K562 (cell line): Measurements from ENCODE around the gene PANK2. TPM values are rescaled to one million over a fixed set of nuclear protein-coding genes. Genes with fewer than 3 reads are reported as not detected.

Experiments used
- CREB3L1 ChIP-seq: fragments of 450-650 bp; IDR thresholded peaks from 2 replicates; pipeline ENCODE4 v1.6.1; 2014; ENCODE audit warnings: low read depth, mild to moderate bottlenecking, moderate library complexity, borderline replicate concordance
- HDAC6 ChIP-seq: IDR thresholded peaks from 2 replicates; pipeline ENCODE4 v1.6.1; 2012; ENCODE audit warnings: low read depth, mild to moderate bottlenecking, control low read depth, inconsistent platforms, low read length, moderate library complexity
- HOXB6 ChIP-seq: fragments of 250-450 bp; sonication (Bioruptor Pico); IDR thresholded peaks from 2 replicates; pipeline ENCODE4 v1.5.1; 2022; ENCODE audit warnings: mild to moderate bottlenecking, borderline replicate concordance
- NELFE ChIP-seq: IDR thresholded peaks from 2 replicates; pipeline ENCODE4 v1.6.1; 2011; ENCODE audit warnings: mild to moderate bottlenecking; ENCODE audit not compliant: insufficient read depth, insufficient read length
- POLR2AphosphoS5 ChIP-seq: IDR thresholded peaks from 2 replicates; pipeline ENCODE4 v1.6.1; 2011; ENCODE audit warnings: mild to moderate bottlenecking, low read depth, low read length, moderate library complexity; ENCODE audit not compliant: control insufficient read depth, insufficient read depth
- POLR2B ChIP-seq: fragments of 450-650 bp; IDR thresholded peaks from 2 replicates; pipeline ENCODE4 v1.6.1; 2018; ENCODE audit warnings: low read depth; ENCODE audit not compliant: partially characterized antibody
- ZNF778 ChIP-seq: fragments of 450-650 bp; formaldehyde crosslinking; IDR thresholded peaks from 2 replicates; pipeline ENCODE4 v1.4.0; 2020; ENCODE audit warnings: mild to moderate bottlenecking, moderate library complexity
- polyA plus RNA-seq, 8 experiments: library from polyadenylated mRNA; depleted of rRNA in 4 of 8; stranded (reverse) in 5 of 8; unstranded in 3 of 8; fragments of >200 nt; fragmentation: Nextera tagmentation in 2 of 8; fragmentation: Illumina TruSeq in 1 of 8; extraction: Ambion mirVana in 2 of 8; extraction: Trizol in 1 of 8; gene quantifications; 2 replicates each; pipeline versions ENCODE4 v1.2.1 to v1.2.3, GENCODE V29; 2011 to 2014; ENCODE audit warnings: inconsistent platforms in 1 of 8, missing spikeins in 1 of 8
- total RNA-seq, 7 experiments: library from RNA; depleted of rRNA in 6 of 7; stranded (reverse); fragments of >200 nt in 6 of 7; fragmentation: Illumina TruSeq in 2 of 7; extraction: Trizol in 2 of 7; gene quantifications; 2 replicates each; pipeline versions ENCODE4 v1.2.1 to v1.2.3, GENCODE V29; 2011 to 2021; ENCODE audit warnings: low replicate concordance in 1 of 7
- TF ChIP-seq, protein P1 (sequence below): sonication (generic); formaldehyde crosslinking; IDR thresholded peaks from 2 replicates; pipeline ENCODE4 v1.8.1; 2023; ENCODE audit warnings: missing genetic modification reagents, mild to moderate bottlenecking, borderline replicate concordance
- TF ChIP-seq, protein P2 (sequence below): fragments of 450-650 bp; formaldehyde crosslinking; IDR thresholded peaks from 2 replicates; pipeline ENCODE4 v1.4.0; 2020; ENCODE audit warnings: mild to moderate bottlenecking, moderate library complexity

Gene PANK2
- total and polyA plus RNA-seq, 9 of the 15 experiments (the other 6 are each of a cell fraction or from before 2014, with no cell fraction given) = 14.9 to 43.5 (median 31.4) TPM

DNA sequence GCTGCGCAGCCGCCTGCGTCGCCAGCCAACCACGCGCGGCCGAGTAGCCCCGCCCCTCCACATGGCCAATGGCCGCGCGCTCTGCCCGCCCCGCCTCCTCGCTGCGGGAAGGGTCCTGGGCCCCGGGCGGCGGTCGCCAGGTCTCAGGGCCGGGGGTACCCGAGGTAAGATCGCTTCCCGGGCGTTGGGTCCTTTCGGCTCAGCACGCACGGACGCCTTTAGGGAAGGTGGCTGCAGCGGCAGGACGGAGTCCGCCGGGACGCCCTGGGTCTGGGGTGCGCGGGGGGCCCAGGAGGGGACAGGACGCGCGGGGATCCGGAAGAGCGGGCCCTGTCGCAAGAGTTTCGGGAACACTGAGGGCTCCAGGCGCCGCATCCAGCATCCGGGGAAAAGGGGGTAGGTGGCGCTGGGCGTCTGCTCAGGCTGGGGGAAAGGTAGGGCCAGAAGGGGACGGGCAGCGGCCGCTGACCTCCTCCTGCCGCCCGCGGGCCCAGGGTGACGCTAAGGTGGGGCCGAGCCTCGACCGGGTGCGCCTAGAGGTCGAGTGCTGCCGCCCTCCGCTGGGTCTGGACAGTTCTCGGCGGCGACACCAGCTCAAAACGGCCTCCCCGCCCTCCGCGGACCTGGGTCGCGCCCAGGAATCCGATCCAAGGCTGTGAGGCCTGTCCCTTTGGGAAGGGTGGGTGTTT is 42.3 kb upstream of the PANK2 start, which contains the start of gene MAVS (continued):
- TF ChIP-seq POLR2AphosphoS5 (peak; percentile 68; the same call in 1 of the 2 replicates), ZNF778 (no peak), CREB3L1 (no peak), NELFE (no peak), HDAC6 (no peak), HOXB6 (CRISPR knock-in tag) (no peak), POLR2B (peak; percentile 59)
- TF ChIP-seq, protein P1, sequence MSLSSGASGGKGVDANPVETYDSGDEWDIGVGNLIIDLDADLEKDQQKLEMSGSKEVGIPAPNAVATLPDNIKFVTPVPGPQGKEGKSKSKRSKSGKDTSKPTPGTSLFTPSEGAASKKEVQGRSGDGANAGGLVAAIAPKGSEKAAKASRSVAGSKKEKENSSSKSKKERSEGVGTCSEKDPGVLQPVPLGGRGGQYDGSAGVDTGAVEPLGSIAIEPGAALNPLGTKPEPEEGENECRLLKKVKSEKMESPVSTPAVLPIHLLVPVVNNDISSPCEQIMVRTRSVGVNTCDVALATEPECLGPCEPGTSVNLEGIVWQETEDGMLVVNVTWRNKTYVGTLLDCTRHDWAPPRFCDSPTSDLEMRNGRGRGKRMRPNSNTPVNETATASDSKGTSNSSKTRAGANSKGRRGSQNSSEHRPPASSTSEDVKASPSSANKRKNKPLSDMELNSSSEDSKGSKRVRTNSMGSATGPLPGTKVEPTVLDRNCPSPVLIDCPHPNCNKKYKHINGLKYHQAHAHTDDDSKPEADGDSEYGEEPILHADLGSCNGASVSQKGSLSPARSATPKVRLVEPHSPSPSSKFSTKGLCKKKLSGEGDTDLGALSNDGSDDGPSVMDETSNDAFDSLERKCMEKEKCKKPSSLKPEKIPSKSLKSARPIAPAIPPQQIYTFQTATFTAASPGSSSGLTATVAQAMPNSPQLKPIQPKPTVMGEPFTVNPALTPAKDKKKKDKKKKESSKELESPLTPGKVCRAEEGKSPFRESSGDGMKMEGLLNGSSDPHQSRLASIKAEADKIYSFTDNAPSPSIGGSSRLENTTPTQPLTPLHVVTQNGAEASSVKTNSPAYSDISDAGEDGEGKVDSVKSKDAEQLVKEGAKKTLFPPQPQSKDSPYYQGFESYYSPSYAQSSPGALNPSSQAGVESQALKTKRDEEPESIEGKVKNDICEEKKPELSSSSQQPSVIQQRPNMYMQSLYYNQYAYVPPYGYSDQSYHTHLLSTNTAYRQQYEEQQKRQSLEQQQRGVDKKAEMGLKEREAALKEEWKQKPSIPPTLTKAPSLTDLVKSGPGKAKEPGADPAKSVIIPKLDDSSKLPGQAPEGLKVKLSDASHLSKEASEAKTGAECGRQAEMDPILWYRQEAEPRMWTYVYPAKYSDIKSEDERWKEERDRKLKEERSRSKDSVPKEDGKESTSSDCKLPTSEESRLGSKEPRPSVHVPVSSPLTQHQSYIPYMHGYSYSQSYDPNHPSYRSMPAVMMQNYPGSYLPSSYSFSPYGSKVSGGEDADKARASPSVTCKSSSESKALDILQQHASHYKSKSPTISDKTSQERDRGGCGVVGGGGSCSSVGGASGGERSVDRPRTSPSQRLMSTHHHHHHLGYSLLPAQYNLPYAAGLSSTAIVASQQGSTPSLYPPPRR = peak; percentile 20; the same call in 1 of the 2 replicates
- TF ChIP-seq, protein P2, sequence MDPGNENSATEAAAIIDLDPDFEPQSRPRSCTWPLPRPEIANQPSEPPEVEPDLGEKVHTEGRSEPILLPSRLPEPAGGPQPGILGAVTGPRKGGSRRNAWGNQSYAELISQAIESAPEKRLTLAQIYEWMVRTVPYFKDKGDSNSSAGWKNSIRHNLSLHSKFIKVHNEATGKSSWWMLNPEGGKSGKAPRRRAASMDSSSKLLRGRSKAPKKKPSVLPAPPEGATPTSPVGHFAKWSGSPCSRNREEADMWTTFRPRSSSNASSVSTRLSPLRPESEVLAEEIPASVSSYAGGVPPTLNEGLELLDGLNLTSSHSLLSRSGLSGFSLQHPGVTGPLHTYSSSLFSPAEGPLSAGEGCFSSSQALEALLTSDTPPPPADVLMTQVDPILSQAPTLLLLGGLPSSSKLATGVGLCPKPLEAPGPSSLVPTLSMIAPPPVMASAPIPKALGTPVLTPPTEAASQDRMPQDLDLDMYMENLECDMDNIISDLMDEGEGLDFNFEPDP = no peak
